GM19193 (cell line): ENCODE data around the gene TARS1.

Source experiments
- POLR2A ChIP-seq: IDR thresholded peaks from 4 replicates; pipeline ENCODE4 v1.6.1; 2011; ENCODE audit not compliant: insufficient read depth, insufficient read length; ENCODE audit errors: extremely low read depth

TARS1 gene

DNA sequence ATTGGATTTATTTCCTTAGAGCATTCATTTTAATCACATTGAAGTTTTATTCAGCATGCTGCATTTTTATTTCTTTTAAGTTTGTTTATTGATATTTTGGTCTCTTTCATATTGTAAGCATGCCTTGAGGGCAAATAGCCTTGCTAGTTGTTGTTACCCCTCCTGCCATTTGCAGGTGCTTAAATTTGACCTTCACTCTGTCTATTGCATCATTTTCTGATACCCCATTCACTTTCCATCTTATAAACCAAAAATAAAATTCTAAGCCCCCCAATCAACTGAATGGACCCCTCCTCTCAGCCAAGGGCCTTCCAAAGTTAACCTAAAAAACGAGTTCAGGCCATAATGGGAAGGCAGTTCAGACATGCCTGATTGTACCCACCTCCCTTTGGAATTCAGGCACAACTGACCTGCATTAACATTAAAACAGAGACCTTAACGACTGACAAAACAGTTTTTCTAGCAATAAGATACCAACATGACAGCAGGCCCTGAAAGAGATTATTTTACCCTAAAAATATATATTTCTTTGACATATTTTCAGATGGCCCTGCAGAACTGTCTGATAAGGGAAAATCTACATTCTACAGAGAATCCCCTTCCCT, 32.1 kb downstream of the TARS1 start:
- no peak for TF ChIP-seq POLR2A

DNA sequence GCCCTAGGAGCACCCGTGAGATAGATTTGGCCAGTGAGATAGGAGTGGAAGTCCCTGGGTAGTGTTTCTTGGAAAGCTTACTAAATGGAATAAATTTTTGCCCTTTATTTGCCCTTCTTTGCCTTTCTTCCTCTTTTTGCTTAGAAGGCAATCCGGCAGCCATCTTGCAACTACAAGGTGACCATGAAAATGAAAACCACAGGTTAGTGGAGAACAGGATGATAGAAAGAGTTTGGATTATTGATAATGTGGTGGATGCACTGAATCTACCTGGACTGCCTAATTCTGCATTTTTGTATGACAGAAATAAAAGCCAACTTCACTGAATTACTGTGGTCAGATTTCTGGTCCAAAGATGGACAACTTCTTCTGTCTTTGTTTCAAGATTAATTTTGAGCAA, 33.2 kb downstream of the TARS1 start:
- no peak for TF ChIP-seq POLR2A

DNA sequence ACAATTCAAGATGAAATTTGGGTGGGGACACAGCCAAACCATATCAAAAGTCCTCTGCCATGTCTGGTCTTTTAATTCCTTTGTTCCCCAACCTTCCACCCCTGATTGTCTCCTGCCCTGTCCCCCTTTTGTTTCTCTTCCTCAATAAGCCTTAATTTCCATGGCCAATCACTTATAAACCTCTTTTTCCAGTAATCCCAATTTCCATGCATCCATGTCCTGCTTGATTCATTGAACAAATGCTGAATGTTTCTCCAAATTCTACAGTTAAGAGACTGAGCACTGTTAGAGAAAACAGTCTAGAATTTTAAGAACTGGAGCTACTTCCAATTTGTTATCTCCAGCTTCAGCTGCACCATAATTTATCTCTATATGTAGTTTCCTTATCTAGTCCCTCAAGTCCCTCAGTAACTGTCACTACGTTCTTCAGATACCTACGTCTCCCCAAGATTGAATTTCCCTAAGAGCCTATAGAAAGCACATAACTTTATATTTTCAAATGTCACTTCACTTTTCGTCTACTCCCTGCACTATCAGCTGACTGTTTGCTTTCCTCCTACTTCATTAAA, 34.2 kb downstream of the TARS1 start:
- no peak for TF ChIP-seq POLR2A

DNA sequence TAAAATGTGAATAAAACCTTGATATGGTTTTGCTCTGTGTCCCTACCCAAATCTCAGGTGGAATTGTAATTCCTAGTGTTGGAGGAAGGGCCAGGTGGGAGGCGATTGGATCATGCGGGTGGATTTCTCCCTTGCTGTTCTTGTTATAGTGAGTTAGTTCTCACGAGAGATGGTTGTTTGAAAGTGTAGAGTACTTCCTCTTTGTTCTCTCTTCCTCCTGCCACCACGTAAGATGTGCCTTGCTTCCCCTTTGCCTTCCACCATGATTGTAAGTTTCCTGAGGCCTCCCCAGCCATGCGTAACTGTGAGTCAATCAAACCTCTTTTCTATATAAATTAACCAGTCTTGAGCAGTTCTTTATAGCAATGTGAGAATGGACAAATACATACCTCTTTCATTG, 34.9 kb downstream of the TARS1 start:
- no peak for TF ChIP-seq POLR2A

DNA sequence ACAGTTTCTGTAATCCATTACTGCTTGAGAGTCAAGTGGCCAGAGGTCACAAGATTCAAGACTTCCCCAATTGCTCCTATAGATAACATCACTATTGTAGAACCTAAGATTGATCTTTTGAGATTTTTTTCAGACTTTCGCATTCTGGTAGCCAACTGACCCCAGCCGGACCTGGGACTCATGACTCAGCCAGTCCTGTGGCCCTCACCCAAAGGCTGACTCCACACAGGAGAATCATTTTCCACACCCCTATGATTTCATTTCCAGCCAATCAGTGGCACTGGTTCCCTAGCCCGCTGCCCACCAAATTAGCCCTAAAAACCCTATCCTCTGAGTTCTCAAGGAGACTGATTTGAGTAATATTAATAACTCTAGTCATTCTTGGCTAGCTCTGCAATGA, 36.2 kb downstream of the TARS1 start:
- TF ChIP-seq POLR2A = no peak

DNA sequence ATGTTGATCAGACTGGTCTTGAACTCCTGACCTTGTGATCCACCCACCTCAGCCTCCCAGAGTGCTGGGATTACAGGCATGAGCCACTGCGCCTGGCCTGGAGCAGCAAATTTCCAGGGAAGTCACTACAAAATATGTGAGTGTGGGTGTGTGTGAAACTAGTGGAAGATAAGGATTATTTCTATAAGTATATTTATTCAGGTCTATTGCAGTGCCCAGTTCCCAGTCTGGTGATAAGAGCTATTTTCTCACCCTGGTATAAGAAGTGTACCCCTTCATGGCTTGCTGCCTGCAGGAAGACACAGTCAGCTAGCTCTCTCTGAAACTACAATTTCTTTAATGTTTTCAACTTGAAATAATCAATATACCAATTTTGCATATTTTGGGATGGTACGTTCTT, 37.1 kb downstream of the TARS1 start:
- no peak for TF ChIP-seq POLR2A

DNA sequence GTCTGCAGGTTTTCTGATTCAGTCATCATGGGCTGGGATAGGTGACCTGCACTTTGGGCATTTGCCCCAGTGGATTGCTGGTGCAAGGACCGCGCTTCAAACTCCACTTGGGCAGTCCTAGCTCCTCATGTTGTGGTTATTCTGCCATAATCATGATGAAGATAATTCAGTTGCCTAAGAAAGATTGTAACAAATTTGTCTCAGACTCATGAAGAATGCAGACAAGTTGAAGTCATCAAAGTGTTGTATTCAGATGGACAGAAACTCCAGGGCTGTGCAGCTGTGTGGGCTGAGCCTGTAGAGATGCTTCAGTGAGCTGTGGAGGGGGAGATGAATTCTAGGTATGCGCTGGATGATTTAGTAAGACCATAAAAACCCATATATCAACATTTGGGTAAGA, 38.5 kb downstream of the TARS1 start:
- no peak for TF ChIP-seq POLR2A

DNA sequence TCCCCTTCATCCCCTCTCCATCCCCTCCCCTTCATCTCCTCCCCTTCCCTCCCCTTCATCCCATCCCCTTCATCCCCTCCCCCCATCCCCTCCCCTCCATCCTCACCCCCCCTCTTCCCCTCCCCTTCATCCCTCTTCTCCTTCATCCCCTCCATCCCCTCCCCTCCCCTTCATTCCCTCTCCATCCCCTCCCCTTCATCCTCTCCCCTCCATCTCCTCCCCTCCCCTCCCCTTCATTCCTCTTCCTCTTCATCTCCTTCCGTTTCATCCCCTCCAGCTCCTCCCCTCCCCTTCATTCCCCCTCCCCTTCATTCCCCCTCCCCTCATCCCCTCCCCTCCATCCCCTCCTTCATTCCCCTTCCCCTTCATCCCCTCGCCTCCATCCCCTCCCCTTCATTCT, 40.1 kb downstream of the TARS1 start:
- TF ChIP-seq POLR2A = no peak

DNA sequence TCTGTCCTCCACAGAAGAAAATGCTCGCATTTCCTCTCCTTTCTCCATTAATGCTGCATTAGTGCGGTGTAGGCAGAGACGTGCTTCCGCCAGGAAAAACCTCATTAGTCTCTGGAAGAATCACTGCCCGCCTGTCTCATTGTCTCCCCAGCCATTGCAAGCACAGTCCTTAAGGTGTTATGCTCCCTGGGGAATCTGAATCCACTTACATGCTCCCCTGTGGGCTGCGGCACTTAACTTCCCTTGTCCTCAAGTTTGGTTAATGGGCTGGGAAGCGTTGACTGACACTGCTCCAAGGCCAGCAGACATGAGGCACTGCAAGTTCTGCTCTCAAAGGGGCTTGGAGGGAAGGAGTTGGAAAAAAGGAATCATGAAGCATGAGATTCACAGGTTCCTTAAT, 41.6 kb downstream of the TARS1 start:
- TF ChIP-seq POLR2A = no peak

DNA sequence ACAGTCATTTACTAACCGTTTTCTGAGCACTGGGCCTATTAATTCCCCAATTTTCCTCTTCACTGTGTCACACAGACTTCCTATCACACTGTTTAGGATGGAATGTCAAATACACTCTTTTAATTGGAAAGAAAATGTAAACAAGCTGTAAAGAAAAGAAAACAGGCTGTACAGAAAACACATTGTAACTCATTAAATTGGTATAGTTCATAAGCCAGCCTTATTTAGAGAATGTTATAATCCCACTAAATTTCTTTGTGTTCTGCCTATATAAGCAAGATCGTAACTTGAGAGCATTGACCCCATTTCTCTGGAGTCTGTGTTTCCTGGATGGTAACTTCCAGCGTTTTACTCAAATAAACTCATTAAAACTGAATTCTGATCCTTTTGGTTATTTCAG, 46.5 kb downstream of the TARS1 start:
- TF ChIP-seq POLR2A = no peak

DNA sequence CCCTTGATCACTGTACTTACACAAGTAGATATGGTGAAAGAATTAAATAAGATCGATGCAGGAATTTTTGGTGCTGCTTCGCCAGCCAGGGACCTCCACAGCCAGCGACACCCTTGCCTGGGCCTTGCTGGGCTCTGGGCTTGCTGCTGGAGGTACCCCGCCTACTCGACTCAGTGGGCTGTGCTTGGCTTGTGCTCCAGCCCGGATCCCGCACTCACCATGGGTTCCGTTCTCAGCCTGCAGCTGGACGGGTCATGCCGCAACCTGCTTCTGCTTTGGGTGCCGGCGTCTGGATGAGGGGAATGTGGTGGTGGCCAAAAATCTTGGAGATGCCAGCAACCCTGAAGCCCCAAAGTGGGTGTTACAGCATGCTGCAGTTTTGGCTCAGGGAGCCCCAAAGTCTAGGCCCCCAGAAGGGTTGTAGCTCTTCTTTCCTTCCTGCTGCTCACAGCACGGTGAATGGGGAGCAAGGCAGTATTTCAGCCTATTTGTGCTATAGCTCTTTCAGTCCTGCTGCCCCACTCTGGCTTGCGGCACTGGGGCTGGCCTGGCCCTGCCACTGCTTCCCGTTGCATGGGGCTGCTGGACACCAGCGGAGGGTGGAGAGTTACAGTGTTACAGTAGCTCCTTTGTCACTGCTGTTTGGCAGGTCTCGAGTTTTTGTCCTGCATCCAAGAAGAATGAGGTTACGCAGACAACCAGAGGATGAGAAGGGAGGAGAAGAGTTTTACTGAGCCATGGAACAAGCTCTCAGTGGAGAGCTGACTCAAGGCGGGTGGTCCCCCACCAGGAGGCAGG, 48.0 kb downstream of the TARS1 start:
- TF ChIP-seq POLR2A = no peak

DNA sequence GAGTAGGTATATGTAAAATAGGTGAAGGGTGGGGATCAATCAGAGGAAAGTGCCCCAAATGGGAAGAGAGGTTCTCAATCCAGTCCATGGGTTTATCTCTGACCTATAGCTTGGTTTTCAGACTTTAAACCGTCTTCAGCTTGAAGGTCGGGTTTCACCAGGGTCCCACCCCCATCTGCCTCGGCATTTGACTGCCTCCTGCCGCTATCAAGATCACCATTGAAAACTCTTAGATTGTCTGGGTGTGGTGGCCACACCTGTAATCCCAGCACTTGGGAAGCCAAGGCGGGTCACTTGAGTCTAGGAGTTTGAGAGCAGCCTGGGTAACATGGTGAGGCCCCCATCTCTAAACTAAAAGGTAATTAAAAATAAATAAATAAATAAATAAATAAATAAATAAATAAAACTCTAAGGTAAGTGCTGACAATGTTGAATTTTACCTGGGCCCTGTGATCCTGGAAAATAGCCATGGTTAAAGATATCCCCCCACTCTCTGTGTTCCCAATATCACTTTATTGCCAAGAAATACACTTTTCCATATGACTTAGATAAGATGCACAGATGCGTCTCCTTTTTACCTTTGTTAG, 48.8 kb downstream of the TARS1 start:
- no peak for TF ChIP-seq POLR2A

DNA sequence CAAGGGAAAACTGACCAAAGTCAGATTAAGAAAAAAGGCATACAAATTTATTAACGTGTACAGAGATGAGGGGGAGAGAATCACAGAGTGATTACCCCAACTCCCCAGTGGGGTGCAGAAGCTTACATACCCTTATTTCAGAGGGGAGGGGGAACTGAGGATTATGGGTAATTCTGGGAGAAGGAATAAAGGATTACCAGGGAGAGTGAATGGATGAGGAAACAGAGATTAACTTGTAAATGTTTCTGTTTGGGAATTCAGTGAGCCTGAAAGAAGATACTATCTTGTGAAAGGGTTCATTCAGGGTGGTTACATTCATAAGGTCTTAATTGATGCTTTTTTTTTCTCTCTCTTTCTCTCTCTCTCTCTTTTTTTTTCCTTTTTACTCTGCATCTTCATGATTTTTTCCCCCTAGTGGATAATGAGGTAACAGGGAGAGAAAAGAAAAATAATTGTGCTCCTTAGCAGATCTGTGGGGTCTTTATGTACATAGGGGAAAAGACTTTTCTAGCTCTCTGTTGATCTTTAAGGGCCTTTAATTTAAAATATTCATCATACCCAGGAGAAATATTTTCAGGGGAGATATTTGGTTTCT, 49.4 kb downstream of the TARS1 start:
- TF ChIP-seq POLR2A = no peak

DNA sequence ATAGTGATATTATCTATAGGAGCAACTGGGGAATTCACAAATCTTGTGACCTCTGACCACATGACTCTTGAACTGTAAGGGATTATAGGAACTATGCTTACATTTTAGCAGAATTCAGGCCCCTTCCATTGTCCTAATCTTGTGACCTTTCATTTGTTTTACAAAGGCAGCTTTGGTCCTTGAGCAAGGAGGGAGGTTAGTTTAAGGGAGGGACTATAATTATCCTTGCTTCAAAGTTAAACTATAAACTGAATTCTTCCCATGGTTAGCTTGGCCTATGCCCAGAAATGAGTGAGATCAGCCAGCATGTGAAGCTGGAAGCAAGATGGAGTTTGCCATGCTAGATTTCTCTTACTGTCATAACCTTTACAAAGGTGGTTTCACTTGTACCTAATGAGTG, 51.2 kb downstream of the TARS1 start:
- TF ChIP-seq POLR2A = no peak

DNA sequence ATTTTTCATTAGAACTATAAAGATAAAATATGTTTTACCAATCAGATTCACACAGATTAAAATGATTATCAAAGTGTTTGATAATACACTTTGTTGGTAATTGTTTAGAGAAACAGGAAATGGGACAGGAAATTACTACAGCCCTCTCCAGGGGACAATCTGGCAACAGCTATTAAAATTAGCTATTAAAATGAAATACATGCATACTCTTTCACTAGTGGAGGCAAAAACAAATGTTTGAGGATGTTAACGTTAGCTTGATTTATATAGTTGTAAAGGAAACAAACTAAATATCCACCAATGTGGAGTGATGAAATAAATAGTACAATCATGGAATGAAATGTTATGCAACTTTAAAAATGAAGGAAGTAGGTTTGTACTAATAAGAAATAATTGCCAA, 53.7 kb downstream of the TARS1 start:
- no peak for TF ChIP-seq POLR2A
